Heart right ventricle (tissue), 16 donors: ENCODE data around the gene SMIM12. TPM values are rescaled to one million over a fixed set of nuclear protein-coding genes. Genes with fewer than 3 reads are reported as not detected.

Experiments used
- ATAC-seq, 8 donors: fragments of 200-7000 bp; cut with Tn5 transposase; one replicate each; pipeline ENCODE4 v1.9.1; 2020; ENCODE audit warnings: mild to moderate bottlenecking in 8 of 8, moderate library complexity in 8 of 8, moderate number of reproducible peaks in 1 of 8
- DNase-seq, 2 donors: peaks; one replicate each; pipeline ENCODE4 v3.0.0-alpha.2; 2020
- H3K27ac ChIP-seq, 10 donors: fragments of 200-600 bp; sonication (generic) in 2 of 10; one replicate each; pipeline versions ENCODE4 v1.5.0 to v1.8.0; 2020 to 2022; ENCODE audit warnings: mild to moderate bottlenecking in 3 of 10
- H3K27me3 ChIP-seq, 7 donors: fragments of 200-600 bp; one replicate each; pipeline ENCODE4 v1.8.0; 2021 to 2022; ENCODE audit warnings: mild to moderate bottlenecking in 2 of 7
- H3K36me3 ChIP-seq, 9 donors: fragments of 200-600 bp; sonication (generic) in 1 of 9; one replicate each; pipeline versions ENCODE4 v1.5.0 to v1.8.0; 2020 to 2022; ENCODE audit warnings: mild to moderate bottlenecking in 2 of 9
- H3K4me1 ChIP-seq, 9 donors: fragments of 200-600 bp; sonication (generic) in 1 of 9; one replicate each; pipeline versions ENCODE4 v1.5.0 to v1.8.0; 2020 to 2022; ENCODE audit warnings: mild to moderate bottlenecking in 4 of 9
- H3K4me3 ChIP-seq, 10 donors: fragments of 200-600 bp; sonication (generic) in 2 of 10; one replicate each; pipeline versions ENCODE4 v1.5.0 to v1.8.0; 2020 to 2022; ENCODE audit warnings: mild to moderate bottlenecking in 7 of 10, moderate library complexity in 2 of 10
- H3K9me3 ChIP-seq, 11 donors: fragments of 200-600 bp in 10 of 11; sonication (generic) in 2 of 11; one replicate each; pipeline versions ENCODE4 v1.5.0 to v1.8.0; 2013 to 2022; ENCODE audit warnings: mild to moderate bottlenecking in 2 of 11, control low read depth in 1 of 11, moderate library complexity in 1 of 11
- WGBS, 2 donors: extraction: QIAGEN DNeasy Blood & Tissue Kit; methylation state at CpG; one replicate each; pipeline ENCODE4 v1.1.7; 2013; ENCODE audit warnings: inconsistent platforms in 1 of 2; 5-methylcytosine and 5-hydroxymethylcytosine counted together
- intact Hi-C, 10 donors: fragments of 100-400 bp; cut with DNase I; formaldehyde crosslinking; loops; one replicate each; pipeline versions ENCODE4 v1.11.1 to v1.14.2; 2022
- polyA plus RNA-seq, 2 donors: library from polyadenylated mRNA; stranded (reverse); fragments of 200-250 nt; gene quantifications; one replicate each; pipeline ENCODE4 v1.2.3, GENCODE V29; 2013
- total RNA-seq, 10 donors: library from RNA; stranded (reverse); fragmentation: NEBNext Ultra II Directional in 3 of 10; extraction: Animal tissue kit (Norgen Biotek cat#: 25700) in 3 of 10; gene quantifications; one replicate each; pipeline versions ENCODE4 v1.2.1 to v1.2.4, GENCODE V29; 2021 to 2023
- TF ChIP-seq, protein P1 (sequence below), 9 donors: fragments of 200-600 bp; sonication (generic) in 2 of 9; IDR thresholded peaks; one replicate each; pipeline versions ENCODE4 v1.5.0 to v1.8.0; 2021 to 2022; ENCODE audit warnings: antibody characterized with exemption in 9 of 9, mild to moderate bottlenecking in 5 of 9, moderate library complexity in 1 of 9
- donor health status: Arrhythmogenic right ventricular cardiomyopathy.
- donor health status: ischemic (EF 13 %, LVEDD 7.1; RV severe dilation, severe dysfunction).
- donor health status: healthy with polysubstance abuse.
- donor health status: DM: no; HTN: yes; CAD: no.
- donor health status: DM: no; HTN: no; CAD: no.
- donor health status: ischemic (EF 25% LVEDD 6.9; RV normal size, moderate dysfunction).
- donor health status: ischemic (EF 25% LVEDD 5.7; RV mildly dilated, moderate dysfunction).
- donor health status: healthy.
- donor health status: DM: yes; HTN: yes; CAD: no.
- donor health status: Ischemic cardiomyopathy.
- donor health status: ischemic (EF 35%, LVEDD 5.7; RV mildly dilated, moderate dysfunction).
- donor health status: nonischemic (EF 11% LVEDD 7.7; RV severe dilation, severe dysfunction).
- donor health status: DM: yes; HTN: yes; CAD: no.
- donor health status: PGD.
- donor health status: ischemic (EF 29% LVEDD 5.4; RV normal size, mild dysfunction).
- donor health status: nonischemic (EF 23%, LVEDD 6.1; RV moderate dilation, normal function).

Gene SMIM12
- total and polyA plus RNA-seq, 12 donors, result 9.7 to 78.1 (median 43.7) TPM

DNA sequence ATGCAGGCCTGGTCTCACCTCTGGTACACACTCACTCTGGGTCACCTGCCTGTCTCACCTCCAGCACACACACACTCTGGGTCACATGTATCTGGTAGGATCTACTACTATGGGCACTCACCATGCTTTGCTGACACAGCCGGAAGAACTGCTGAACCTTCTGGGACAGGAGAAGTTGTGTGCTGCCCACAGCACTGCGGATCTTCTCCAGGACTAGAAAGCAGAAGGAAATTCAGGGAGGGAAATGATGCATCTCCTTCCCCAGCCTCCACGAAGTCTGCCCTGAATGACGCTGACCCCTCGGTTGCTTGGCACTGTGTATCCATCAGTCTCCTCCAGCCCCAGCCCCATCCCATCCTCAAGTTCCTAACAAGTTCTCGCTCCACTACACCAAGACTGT, 7.9 kb upstream of the SMIM12 start:
- Histone ChIP-seq H3K9me3 (no peaks in the 10 kb centered on the region), H3K36me3 (no peaks in the 10 kb centered on the region), H3K27ac (no peak overlapping the region), H3K27me3 (peaks cover 0 to 15% (median 7%) of the 10 kb centered on the region in 7 donors), H3K4me3 (no peak overlapping the region), H3K4me1 (peaks cover 0 to 23% (median 15%) of the 10 kb centered on the region in 9 donors)
- DNase-seq (no peak), ATAC-seq (peak in 6 of 8 donors; percentile 11 to 31 (median 16))
- TF ChIP-seq, protein P1, sequence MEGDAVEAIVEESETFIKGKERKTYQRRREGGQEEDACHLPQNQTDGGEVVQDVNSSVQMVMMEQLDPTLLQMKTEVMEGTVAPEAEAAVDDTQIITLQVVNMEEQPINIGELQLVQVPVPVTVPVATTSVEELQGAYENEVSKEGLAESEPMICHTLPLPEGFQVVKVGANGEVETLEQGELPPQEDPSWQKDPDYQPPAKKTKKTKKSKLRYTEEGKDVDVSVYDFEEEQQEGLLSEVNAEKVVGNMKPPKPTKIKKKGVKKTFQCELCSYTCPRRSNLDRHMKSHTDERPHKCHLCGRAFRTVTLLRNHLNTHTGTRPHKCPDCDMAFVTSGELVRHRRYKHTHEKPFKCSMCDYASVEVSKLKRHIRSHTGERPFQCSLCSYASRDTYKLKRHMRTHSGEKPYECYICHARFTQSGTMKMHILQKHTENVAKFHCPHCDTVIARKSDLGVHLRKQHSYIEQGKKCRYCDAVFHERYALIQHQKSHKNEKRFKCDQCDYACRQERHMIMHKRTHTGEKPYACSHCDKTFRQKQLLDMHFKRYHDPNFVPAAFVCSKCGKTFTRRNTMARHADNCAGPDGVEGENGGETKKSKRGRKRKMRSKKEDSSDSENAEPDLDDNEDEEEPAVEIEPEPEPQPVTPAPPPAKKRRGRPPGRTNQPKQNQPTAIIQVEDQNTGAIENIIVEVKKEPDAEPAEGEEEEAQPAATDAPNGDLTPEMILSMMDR (IDR thresholded peaks at IDR 0.05), result no peak
- intact Hi-C loops, result loop anchor here in 6 of 10 donors (5.0 to 10.0 kb wide), 3 partner anchors 80 to 327 kb away; partner anchors contain the start of genes TMEM35B (in 3 of the 6) and SFPQ (in 1 of the 6)
- WGBS, 2 donors, result 81 to 89% methylated on average over 6 of the region's 6 CpGs

DNA sequence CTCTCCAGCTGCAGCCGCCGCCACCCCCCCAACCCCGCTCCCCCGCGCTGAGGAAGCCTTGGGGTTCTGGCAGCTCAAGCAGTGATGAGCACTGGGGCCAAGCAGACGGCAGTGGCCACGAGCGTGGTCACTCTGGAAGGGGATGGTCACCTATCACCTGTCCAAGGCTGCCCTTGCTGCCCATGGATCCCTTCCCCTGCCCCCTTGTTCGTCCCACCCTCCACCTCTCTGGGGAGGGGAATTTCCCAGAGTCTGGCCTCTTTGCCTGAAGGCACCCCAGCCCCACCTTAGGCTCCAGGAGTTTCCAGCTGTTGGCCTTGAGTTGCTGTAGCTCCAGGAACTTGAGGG, 7.2 kb upstream of the SMIM12 start:
- Histone ChIP-seq H3K27me3 (peaks cover 0 to 8% (median 5%) of the 10 kb centered on the region in 7 donors), H3K4me3 (peak overlapping the region in 9 of 10 donors; percentile 59 to 89 (median 76)), H3K4me1 (peaks cover 0 to 23% (median 15%) of the 10 kb centered on the region in 9 donors), H3K27ac (peak overlapping the region in 9 of 10 donors; percentile 70 to 90 (median 84)), H3K36me3 (no peaks in the 10 kb centered on the region), H3K9me3 (no peaks in the 10 kb centered on the region)
- no peak for DNase-seq
- intact Hi-C loops, result loop anchor here in 7 of 10 donors (1.0 to 10.0 kb wide), 5 partner anchors 14 to 328 kb away; partner anchors contain the start of genes TMEM35B (in 3 of the 7) and SFPQ (in 1 of the 7)
- 39 to 49% methylated on average over 9 of the region's 9 CpGs for WGBS, 2 donors
- ATAC-seq, result peak in 1 of 8 donors; percentile 21
- TF ChIP-seq, protein P1 (IDR thresholded peaks at IDR 0.05), result no peak

DNA sequence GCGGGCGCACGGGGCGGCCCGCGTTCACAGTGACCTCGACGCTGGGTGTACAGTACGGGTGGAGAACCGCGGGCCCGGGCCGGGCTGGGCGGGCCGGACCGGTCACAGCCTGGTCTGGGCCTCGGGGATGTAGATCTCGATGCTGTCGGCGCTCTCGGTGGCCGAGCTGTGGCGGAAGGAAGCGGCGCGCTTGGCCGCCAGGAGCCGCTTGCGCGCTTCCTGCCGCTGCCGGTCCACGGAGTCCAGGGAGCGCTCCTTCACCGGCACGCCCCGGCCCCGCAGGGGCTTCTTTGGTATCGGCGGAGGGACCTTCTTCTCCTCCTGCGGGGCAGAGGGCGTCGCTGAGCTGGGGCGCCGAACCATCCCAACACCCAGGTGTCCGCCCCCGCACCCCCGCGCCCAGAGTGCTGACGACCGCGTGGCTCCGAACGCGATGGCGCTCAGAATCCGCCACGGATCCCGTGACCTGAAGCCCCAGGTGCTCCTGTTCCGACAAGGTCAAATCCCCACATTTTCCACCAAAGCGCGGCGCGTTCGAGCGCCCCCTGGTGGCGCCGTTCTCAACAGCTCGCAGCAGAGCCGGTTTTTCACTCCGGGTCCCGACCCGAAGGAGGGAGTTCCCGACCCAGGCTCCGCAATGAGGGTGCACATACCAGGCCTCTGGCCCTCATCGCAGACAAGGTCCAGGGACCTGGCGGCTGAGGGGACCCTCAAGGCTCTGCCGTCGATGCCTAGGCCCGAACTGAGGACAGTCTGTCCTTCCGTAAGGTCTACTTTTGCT, 6.6 kb upstream of the SMIM12 start:
- peaks cover 0 to 23% (median 15%) of the 10 kb centered on the region in 9 donors for H3K4me1 ChIP-seq
- H3K27ac ChIP-seq, result peak overlapping the region; percentile 36 to 90 (median 84)
- peak; percentile 84 to 90 for DNase-seq
- H3K4me3 ChIP-seq, result peak overlapping the region; percentile 59 to 89 (median 76)
- intact Hi-C loops, result loop anchor here in 7 of 10 donors (1.0 to 10.0 kb wide), 5 partner anchors 14 to 329 kb away; partner anchors contain the start of genes TMEM35B (in 3 of the 7) and SFPQ (in 1 of the 7)
- H3K27me3 ChIP-seq, result peaks cover 0 to 4% (median 0%) of the 10 kb centered on the region in 7 donors
- no peaks in the 10 kb centered on the region for H3K36me3 ChIP-seq
- peak; percentile 66 to 89 (median 79) for ATAC-seq
- TF ChIP-seq, protein P1 (IDR thresholded peaks at IDR 0.05), result peak; percentile 95 to 99 (median 98)
- no peaks in the 10 kb centered on the region for H3K9me3 ChIP-seq
- WGBS, 2 donors, result 1 to 2% methylated on average over 77 to 81 of the region's 81 CpGs

DNA sequence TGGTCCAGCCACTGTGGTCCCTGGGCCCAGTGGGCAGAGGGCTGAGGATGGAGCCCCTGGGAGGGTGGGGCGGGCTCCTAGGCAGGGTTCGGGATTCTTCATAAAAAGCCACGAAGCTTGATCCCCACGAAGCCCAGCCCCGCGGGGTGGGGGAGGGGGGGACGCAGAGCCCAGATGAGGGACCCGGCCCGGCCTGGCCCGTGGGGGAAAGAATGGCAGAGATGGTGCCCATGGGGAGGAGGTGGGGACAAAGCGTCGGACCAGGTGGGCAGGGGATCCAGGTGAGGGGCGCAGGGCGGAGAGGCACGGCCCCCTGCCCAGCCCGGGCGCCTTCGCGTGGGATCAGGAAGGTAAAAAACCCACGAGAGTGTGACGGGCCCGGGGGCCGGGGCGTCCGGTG, 6.0 kb upstream of the SMIM12 start:
- TF ChIP-seq, protein P1 (IDR thresholded peaks at IDR 0.05), result no peak
- no peaks in the 10 kb centered on the region for H3K36me3 ChIP-seq
- H3K27ac ChIP-seq, result peak overlapping the region; percentile 32 to 90 (median 84)
- no peaks in the 10 kb centered on the region for H3K9me3 ChIP-seq
- WGBS, 2 donors, result 15 to 18% methylated on average over 22 to 25 of the region's 25 CpGs
- DNase-seq, result peak in 1 of 2 donors; percentile 15
- no peaks in the 10 kb centered on the region for H3K27me3 ChIP-seq
- peak overlapping the region; percentile 59 to 89 (median 76) for H3K4me3 ChIP-seq
- peaks cover 0 to 23% (median 15%) of the 10 kb centered on the region in 9 donors for H3K4me1 ChIP-seq
- intact Hi-C loops, result loop anchor here in 6 of 10 donors (5.0 to 10.0 kb wide), 3 partner anchors 78 to 329 kb away; partner anchors contain the start of genes TMEM35B (in 3 of the 6) and SFPQ (in 1 of the 6)
- peak in 3 of 8 donors; percentile 3 to 14 (median 7) for ATAC-seq
